SU-DHL-6 (cell line): ENCODE results near the gene PRLR.

Experiments
- H2AFZ ChIP-seq: fragments of 200-600 bp; sonication (generic); 2 replicates; pipeline ENCODE4 v1.6.1; 2014; ENCODE audit warnings: low read depth, mild to moderate bottlenecking, moderate library complexity, mixed read lengths, antibody characterized with exemption, low read length; ENCODE audit not compliant: severe bottlenecking
- H3F3A ChIP-seq: fragments of 200-600 bp; shearing (Covaris generic); 2 replicates; pipeline ENCODE4 v1.6.0; 2016; ENCODE audit warnings: antibody characterized with exemption, mild to moderate bottlenecking; ENCODE audit not compliant: insufficient read depth
- H3K27ac ChIP-seq: fragments of 200-600 bp; sonication (generic); 2 replicates; pipeline ENCODE4 v1.5.1; 2016; ENCODE audit warnings: low read depth, mild to moderate bottlenecking, low read length, moderate library complexity, mixed read lengths
- H3K27me3 ChIP-seq: fragments of 200-600 bp; sonication (generic), shearing (Covaris generic); 2 replicates; pipeline ENCODE4 v1.6.0; 2014; ENCODE audit warnings: mild to moderate bottlenecking, low read length
- H3K36me3 ChIP-seq: fragments of 200-600 bp; sonication (generic); 2 replicates; pipeline ENCODE4 v1.6.1; 2014; ENCODE audit warnings: mild to moderate bottlenecking, low read length, mixed read lengths
- H3K4me2 ChIP-seq: fragments of 300-600, 200-600 bp; shearing (Covaris generic), sonication (generic); 2 replicates; pipeline ENCODE4 v1.6.0; 2014; ENCODE audit warnings: low read length, low read depth, mild to moderate bottlenecking; ENCODE audit not compliant: poor library complexity, severe bottlenecking
- H3K4me3 ChIP-seq: fragments of 200-600 bp; sonication (generic); 2 replicates; pipeline ENCODE4 v1.5.1; 2014; ENCODE audit warnings: antibody characterized with exemption, low read length, mild to moderate bottlenecking, mixed read lengths; ENCODE audit not compliant: insufficient read depth, poor library complexity, severe bottlenecking
- H3K79me2 ChIP-seq: fragments of 200-600 bp; sonication (generic); 2 replicates; pipeline ENCODE4 v1.6.1; 2014; ENCODE audit warnings: mild to moderate bottlenecking, low read length, moderate library complexity; ENCODE audit not compliant: insufficient read depth
- H3K9ac ChIP-seq: fragments of 200-600 bp; sonication (generic); 2 replicates; pipeline ENCODE4 v1.7.0; 2014; ENCODE audit warnings: mild to moderate bottlenecking, low read length
- H3K9me2 ChIP-seq: fragments of 200-600 bp; sonication (generic); replicated peaks from 2 replicates; pipeline ENCODE4 v1.6.1; 2014; ENCODE audit warnings: low read length; ENCODE audit not compliant: insufficient read depth
- H3K9me3 ChIP-seq: fragments of 200-600 bp; sonication (generic); 2 replicates; pipeline ENCODE4 v1.6.1; 2014; ENCODE audit warnings: low read length, mixed read lengths; ENCODE audit not compliant: insufficient read depth
- H4K20me1 ChIP-seq: fragments of 200-600 bp; sonication (generic); 2 replicates; pipeline ENCODE4 v1.6.1; 2014; ENCODE audit warnings: low read depth, mild to moderate bottlenecking, antibody characterized with exemption, low read length, moderate library complexity, mixed read lengths
- EZH2phosphoT487 ChIP-seq: fragments of 200-600 bp; sonication (generic), shearing (Covaris generic); conservative IDR thresholded peaks from 2 replicates; pipeline ENCODE4 v1.6.1; 2018; ENCODE audit warnings: mild to moderate bottlenecking, antibody characterized with exemption, low read length, moderate library complexity, mixed read lengths
- TF ChIP-seq, protein P1 (sequence below): fragments of 200-600 bp; sonication (generic); IDR thresholded peaks from one replicate; pipeline ENCODE4 v1.5.1; 2017; ENCODE audit warnings: antibody characterized with exemption, mild to moderate bottlenecking, low read length, moderate library complexity; ENCODE audit not compliant: insufficient read depth, poor library complexity, severe bottlenecking

The PRLR gene

DNA sequence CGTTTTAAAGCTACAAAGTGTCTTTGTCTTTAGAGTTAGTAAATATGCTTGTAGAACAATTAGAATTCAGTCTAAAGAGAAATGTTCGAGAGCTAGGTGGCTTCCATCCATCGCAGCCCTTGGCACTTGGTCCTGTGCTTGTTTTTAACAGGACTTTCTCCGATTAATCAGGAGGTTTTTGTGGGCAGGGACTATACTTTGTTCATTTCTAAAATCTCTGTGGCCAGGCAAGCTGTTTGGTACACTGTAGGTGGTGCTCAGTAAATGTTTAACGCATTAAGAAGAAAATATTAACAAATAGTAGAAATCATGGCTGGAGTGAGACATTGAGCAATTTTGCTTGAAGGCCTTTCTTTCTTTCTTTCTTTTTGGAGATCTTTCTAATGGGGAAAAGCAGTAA is 203.3 kb downstream of the PRLR start:
- Histone ChIP-seq H3F3A (no peaks in the 10 kb centered on the region), H3K4me2 (no peak overlapping the region), H3K9ac (no peak overlapping the region), H2AFZ (no peak overlapping the region), H3K27me3 (no peaks in the 10 kb centered on the region), H4K20me1 (no peaks in the 10 kb centered on the region), H3K9me2 (no peaks in the 10 kb centered on the region), H3K9me3 (no peaks in the 10 kb centered on the region), H3K79me2 (no peaks in the 10 kb centered on the region), H3K36me3 (no peaks in the 10 kb centered on the region), H3K4me3 (no peak overlapping the region), H3K27ac (no peak overlapping the region)
- no peak for TF ChIP-seq EZH2phosphoT487
- TF ChIP-seq, protein P1, sequence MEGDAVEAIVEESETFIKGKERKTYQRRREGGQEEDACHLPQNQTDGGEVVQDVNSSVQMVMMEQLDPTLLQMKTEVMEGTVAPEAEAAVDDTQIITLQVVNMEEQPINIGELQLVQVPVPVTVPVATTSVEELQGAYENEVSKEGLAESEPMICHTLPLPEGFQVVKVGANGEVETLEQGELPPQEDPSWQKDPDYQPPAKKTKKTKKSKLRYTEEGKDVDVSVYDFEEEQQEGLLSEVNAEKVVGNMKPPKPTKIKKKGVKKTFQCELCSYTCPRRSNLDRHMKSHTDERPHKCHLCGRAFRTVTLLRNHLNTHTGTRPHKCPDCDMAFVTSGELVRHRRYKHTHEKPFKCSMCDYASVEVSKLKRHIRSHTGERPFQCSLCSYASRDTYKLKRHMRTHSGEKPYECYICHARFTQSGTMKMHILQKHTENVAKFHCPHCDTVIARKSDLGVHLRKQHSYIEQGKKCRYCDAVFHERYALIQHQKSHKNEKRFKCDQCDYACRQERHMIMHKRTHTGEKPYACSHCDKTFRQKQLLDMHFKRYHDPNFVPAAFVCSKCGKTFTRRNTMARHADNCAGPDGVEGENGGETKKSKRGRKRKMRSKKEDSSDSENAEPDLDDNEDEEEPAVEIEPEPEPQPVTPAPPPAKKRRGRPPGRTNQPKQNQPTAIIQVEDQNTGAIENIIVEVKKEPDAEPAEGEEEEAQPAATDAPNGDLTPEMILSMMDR = no peak

DNA sequence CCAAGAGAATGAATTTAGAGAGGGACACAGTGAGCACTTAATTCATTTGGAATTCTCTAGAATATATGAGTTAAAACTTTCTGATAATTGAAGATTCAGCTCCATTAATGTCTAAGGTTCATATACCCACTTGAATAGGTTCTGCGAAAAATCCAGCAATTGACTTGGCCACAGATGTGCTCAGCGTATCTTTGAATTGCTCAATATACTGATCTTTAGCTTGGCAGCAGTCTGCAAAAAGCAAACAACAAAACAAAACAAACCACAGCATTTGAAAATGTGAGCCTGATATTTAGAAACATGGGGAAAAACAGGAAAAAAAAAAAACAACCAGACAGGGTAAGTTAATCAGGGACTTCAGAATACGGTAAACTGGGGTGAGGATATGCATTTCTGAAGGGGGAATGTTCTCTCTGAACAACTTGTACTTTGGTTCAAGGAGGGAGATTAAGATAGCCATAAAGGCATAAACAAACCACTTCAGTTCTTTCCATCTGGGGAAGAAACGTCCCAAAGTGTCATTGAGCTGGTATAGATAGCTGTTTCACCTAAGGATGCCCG is 203.9 kb downstream of the PRLR start:
- no peaks in the 10 kb centered on the region for H3F3A ChIP-seq

DNA sequence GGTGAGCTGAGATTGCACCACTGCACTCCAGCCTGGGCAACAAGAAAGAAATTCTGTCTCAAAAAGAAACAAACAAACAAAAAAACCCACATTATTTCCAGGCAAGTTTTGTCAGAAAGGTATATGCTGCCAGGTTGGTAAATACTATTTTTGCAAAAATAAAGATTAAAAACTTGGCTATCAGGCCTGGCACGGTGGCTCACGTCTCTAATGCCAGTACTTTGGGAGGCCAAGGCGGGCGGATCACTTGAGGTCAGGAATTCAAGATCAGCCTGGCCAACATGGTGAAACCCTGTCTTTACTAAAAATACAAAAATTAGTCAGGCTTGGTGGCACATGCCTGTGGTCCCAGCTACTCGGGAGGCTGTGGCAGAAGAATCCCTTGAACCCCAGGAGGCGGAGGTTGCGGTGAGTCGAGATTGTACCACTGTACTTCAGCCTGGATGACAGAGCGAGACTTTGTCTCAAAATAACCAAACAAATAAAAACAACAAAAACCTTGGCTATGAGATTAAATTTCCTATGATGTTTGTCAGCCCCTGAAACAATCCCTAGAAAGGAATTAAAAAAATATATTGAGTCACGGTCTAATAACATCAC is 205.3 kb downstream of the PRLR start:
- Histone ChIP-seq H3K4me2 (no peak overlapping the region), H3K79me2 (no peaks in the 10 kb centered on the region), H3K9ac (no peak overlapping the region), H3F3A (no peaks in the 10 kb centered on the region), H4K20me1 (no peaks in the 10 kb centered on the region), H3K9me2 (no peaks in the 10 kb centered on the region), H3K36me3 (no peaks in the 10 kb centered on the region), H2AFZ (no peak overlapping the region), H3K27me3 (no peaks in the 10 kb centered on the region), H3K9me3 (no peaks in the 10 kb centered on the region), H3K4me3 (no peak overlapping the region), H3K27ac (no peak overlapping the region)
- no peak for TF ChIP-seq EZH2phosphoT487
- TF ChIP-seq, protein P1 = no peak

More for the DNA sequence above, 203.9 kb downstream of the PRLR start:
- H3K9me2 ChIP-seq = no peaks in the 10 kb centered on the region
- H3K9me3 ChIP-seq = no peaks in the 10 kb centered on the region
- no peaks in the 10 kb centered on the region for H4K20me1 ChIP-seq
- H3K4me3 ChIP-seq = no peak overlapping the region
- TF ChIP-seq, protein P1 = no peak
- TF ChIP-seq EZH2phosphoT487 = no peak
- H3K36me3 ChIP-seq = no peaks in the 10 kb centered on the region
- H3K79me2 ChIP-seq = no peaks in the 10 kb centered on the region
- H3K27ac ChIP-seq = no peak overlapping the region
- no peaks in the 10 kb centered on the region for H3K27me3 ChIP-seq
- H2AFZ ChIP-seq = no peak overlapping the region
- H3K9ac ChIP-seq = no peak overlapping the region
- no peak overlapping the region for H3K4me2 ChIP-seq
